WTC11 (cell line): ENCODE results near the gene CELSR1.

Experiments
- CREB1 ChIP-seq: sonication (generic); formaldehyde crosslinking; IDR thresholded peaks from 2 replicates; pipeline ENCODE4 v1.8.0; 2023; ENCODE audit warnings: mild to moderate bottlenecking, missing genetic modification reagents
- GRHL2 ChIP-seq: fragments of 250-450 bp; sonication (Bioruptor Pico); IDR thresholded peaks from 2 replicates; pipeline ENCODE4 v1.8.0; 2022; ENCODE audit warnings: mild to moderate bottlenecking, moderate library complexity; ENCODE audit not compliant: insufficient replicate concordance, severe bottlenecking
- NFYB ChIP-seq: sonication (generic); formaldehyde crosslinking; conservative IDR thresholded peaks from 2 replicates; pipeline ENCODE4 v1.8.0; 2022; ENCODE audit warnings: low read depth, missing genetic modification reagents
- SMAD3 ChIP-seq: sonication (generic); formaldehyde crosslinking; IDR thresholded peaks from 2 replicates; pipeline ENCODE4 v1.8.0; 2022; ENCODE audit warnings: missing genetic modification reagents, mild to moderate bottlenecking, borderline replicate concordance
- TF ChIP-seq, protein P1 (sequence below): sonication (generic); formaldehyde crosslinking; conservative IDR thresholded peaks from 2 replicates; pipeline ENCODE4 v1.8.1; 2022; ENCODE audit warnings: mild to moderate bottlenecking, missing genetic modification reagents
- TF ChIP-seq, protein P2 (sequence below): fragments of 200-600 bp; IDR thresholded peaks from 2 replicates; pipeline ENCODE4 v1.8.0; 2022; ENCODE audit warnings: antibody characterized with exemption
- TF ChIP-seq, protein P3 (sequence below): sonication (generic); formaldehyde crosslinking; IDR thresholded peaks from 2 replicates; pipeline ENCODE4 v1.8.0; 2023; ENCODE audit warnings: missing genetic modification reagents, mild to moderate bottlenecking, borderline replicate concordance
- TF ChIP-seq, protein P4 (sequence below): sonication (generic); formaldehyde crosslinking; IDR thresholded peaks from 2 replicates; pipeline ENCODE4 v1.8.1; 2022; ENCODE audit warnings: mild to moderate bottlenecking, missing genetic modification reagents, moderate library complexity, borderline replicate concordance

DNA sequence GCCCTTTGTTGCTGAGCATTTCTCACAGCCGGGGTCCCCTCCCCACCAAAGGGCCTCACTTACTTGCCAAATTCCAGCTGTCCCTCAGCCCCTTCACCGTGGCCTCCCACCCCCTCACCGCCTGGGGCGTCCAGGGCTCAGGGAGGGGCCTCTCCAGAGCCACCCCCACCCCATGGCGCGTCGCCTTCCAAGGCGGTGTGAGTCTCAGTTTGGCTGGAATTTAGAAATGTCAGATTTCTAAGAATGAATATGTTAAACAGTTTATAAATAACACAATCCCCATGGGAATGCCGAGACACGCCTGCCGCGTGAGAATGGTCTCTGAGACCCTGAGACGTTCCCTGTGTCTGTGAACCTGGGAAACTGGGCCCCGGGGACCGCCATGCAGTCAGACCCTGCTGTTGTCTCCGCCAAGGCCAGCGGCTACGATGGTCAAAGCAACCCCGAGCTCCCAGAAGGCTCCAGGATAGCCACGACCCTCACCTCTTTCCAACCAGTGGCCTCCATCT is 28.9 kb downstream of the CELSR1 start:
- TF ChIP-seq, protein P1, sequence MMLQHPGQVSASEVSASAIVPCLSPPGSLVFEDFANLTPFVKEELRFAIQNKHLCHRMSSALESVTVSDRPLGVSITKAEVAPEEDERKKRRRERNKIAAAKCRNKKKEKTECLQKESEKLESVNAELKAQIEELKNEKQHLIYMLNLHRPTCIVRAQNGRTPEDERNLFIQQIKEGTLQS, result no peak
- TF ChIP-seq NFYB (CRISPR knock-in tag), result no peak
- TF ChIP-seq, protein P2, sequence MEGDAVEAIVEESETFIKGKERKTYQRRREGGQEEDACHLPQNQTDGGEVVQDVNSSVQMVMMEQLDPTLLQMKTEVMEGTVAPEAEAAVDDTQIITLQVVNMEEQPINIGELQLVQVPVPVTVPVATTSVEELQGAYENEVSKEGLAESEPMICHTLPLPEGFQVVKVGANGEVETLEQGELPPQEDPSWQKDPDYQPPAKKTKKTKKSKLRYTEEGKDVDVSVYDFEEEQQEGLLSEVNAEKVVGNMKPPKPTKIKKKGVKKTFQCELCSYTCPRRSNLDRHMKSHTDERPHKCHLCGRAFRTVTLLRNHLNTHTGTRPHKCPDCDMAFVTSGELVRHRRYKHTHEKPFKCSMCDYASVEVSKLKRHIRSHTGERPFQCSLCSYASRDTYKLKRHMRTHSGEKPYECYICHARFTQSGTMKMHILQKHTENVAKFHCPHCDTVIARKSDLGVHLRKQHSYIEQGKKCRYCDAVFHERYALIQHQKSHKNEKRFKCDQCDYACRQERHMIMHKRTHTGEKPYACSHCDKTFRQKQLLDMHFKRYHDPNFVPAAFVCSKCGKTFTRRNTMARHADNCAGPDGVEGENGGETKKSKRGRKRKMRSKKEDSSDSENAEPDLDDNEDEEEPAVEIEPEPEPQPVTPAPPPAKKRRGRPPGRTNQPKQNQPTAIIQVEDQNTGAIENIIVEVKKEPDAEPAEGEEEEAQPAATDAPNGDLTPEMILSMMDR, result no peak
- TF ChIP-seq, protein P3, sequence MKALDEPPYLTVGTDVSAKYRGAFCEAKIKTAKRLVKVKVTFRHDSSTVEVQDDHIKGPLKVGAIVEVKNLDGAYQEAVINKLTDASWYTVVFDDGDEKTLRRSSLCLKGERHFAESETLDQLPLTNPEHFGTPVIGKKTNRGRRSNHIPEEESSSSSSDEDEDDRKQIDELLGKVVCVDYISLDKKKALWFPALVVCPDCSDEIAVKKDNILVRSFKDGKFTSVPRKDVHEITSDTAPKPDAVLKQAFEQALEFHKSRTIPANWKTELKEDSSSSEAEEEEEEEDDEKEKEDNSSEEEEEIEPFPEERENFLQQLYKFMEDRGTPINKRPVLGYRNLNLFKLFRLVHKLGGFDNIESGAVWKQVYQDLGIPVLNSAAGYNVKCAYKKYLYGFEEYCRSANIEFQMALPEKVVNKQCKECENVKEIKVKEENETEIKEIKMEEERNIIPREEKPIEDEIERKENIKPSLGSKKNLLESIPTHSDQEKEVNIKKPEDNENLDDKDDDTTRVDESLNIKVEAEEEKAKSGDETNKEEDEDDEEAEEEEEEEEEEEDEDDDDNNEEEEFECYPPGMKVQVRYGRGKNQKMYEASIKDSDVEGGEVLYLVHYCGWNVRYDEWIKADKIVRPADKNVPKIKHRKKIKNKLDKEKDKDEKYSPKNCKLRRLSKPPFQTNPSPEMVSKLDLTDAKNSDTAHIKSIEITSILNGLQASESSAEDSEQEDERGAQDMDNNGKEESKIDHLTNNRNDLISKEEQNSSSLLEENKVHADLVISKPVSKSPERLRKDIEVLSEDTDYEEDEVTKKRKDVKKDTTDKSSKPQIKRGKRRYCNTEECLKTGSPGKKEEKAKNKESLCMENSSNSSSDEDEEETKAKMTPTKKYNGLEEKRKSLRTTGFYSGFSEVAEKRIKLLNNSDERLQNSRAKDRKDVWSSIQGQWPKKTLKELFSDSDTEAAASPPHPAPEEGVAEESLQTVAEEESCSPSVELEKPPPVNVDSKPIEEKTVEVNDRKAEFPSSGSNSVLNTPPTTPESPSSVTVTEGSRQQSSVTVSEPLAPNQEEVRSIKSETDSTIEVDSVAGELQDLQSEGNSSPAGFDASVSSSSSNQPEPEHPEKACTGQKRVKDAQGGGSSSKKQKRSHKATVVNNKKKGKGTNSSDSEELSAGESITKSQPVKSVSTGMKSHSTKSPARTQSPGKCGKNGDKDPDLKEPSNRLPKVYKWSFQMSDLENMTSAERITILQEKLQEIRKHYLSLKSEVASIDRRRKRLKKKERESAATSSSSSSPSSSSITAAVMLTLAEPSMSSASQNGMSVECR, result no peak
- TF ChIP-seq, protein P4, sequence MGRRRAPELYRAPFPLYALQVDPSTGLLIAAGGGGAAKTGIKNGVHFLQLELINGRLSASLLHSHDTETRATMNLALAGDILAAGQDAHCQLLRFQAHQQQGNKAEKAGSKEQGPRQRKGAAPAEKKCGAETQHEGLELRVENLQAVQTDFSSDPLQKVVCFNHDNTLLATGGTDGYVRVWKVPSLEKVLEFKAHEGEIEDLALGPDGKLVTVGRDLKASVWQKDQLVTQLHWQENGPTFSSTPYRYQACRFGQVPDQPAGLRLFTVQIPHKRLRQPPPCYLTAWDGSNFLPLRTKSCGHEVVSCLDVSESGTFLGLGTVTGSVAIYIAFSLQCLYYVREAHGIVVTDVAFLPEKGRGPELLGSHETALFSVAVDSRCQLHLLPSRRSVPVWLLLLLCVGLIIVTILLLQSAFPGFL, result no peak
- no peak for TF ChIP-seq GRHL2
- no peak for TF ChIP-seq SMAD3 (CRISPR knock-in tag)
- no peak for TF ChIP-seq CREB1 (CRISPR knock-in tag)
